Naive thymus-derived CD8-positive, alpha-beta T cell (primary cell): ENCODE measurements around the gene BSPRY. TPM values are rescaled to one million over a fixed set of nuclear protein-coding genes. Genes with fewer than 3 reads are reported as not detected.
"Not testable (repeated sequence)": the region's sequence is repeated elsewhere in the genome, so short reads cannot be mapped to it uniquely, and the experiment has no call there.

Experiments used
- ATAC-seq, 2 donors: fragments of 150-1000 bp; cut with Tn5 transposase in 1 of 2; sonication (Bioruptor Pico), chemical (Tn5 transposase) in 1 of 2; 1 replicate in 1 of 2; 2 replicates in 1 of 2; pipeline ENCODE4 v1.10.0; 2021; ENCODE audit warnings: mild to moderate bottlenecking in 2 of 2, moderate library complexity in 2 of 2
- POLR2A ChIA-PET: fragments of 350-600 bp; sonication (Branson Sonifier 250); formaldehyde crosslinking; loops from one replicate; lab custom pipeline; 2021; ENCODE audit warnings: antibody characterized with exemption; lab: Charles Lee
- DNase-seq, 10 donors: peaks; one replicate each; pipeline versions ENCODE4 v3.0.0 to v3.0.0-alpha.2; 2020 to 2022
- H3K27ac Mint-ChIP-seq, 10 donors: one replicate each; pipeline ENCODE4 v1.8.0; 2020 to 2022; ENCODE audit warnings: mild to moderate bottlenecking in 10 of 10, mixed read lengths in 10 of 10, moderate library complexity in 4 of 10, inconsistent platforms in 1 of 10
- H3K27me3 Mint-ChIP-seq, 5 donors: one replicate each; pipeline ENCODE4 v1.8.0; 2021 to 2022; ENCODE audit warnings: mixed read lengths in 5 of 5
- H3K36me3 Mint-ChIP-seq, 3 donors: one replicate each; pipeline ENCODE4 v1.8.0; 2020 to 2022; ENCODE audit warnings: mixed read lengths in 3 of 3, mild to moderate bottlenecking in 2 of 3, inconsistent platforms in 1 of 3
- H3K4me1 Mint-ChIP-seq, 4 donors: one replicate each; pipeline ENCODE4 v1.8.0; 2021 to 2022; ENCODE audit warnings: mixed read lengths in 4 of 4
- H3K4me3 Mint-ChIP-seq, 10 donors: one replicate each; pipeline ENCODE4 v1.8.0; 2020 to 2022; ENCODE audit warnings: mild to moderate bottlenecking in 10 of 10, mixed read lengths in 10 of 10, moderate library complexity in 6 of 10, inconsistent platforms in 1 of 10
- H3K9me3 Mint-ChIP-seq, 9 donors: one replicate each; pipeline ENCODE4 v1.8.0; 2020 to 2022; ENCODE audit warnings: mixed read lengths in 9 of 9, mild to moderate bottlenecking in 3 of 9, inconsistent platforms in 1 of 9, moderate library complexity in 1 of 9
- polyA plus RNA-seq, 3 donors: library from polyadenylated mRNA; unstranded; fragments of 300-500 nt; fragmentation: Illumina TruSeq; gene quantifications; one replicate each; pipeline ENCODE4 v1.2.3, GENCODE V29; 2021
- total RNA-seq, 8 experiments: library from RNA in 2 of 8; stranded (reverse) in 2 of 8; gene quantifications; one replicate each; pipeline ENCODE4 v1.2.3 and lab custom pipeline; 2021 to 2026

The BSPRY gene
- total and polyA plus RNA-seq, 5 experiments from 2014 or later, result 0.36 to 1.3 (median 0.86) TPM; not detected in 1

DNA sequence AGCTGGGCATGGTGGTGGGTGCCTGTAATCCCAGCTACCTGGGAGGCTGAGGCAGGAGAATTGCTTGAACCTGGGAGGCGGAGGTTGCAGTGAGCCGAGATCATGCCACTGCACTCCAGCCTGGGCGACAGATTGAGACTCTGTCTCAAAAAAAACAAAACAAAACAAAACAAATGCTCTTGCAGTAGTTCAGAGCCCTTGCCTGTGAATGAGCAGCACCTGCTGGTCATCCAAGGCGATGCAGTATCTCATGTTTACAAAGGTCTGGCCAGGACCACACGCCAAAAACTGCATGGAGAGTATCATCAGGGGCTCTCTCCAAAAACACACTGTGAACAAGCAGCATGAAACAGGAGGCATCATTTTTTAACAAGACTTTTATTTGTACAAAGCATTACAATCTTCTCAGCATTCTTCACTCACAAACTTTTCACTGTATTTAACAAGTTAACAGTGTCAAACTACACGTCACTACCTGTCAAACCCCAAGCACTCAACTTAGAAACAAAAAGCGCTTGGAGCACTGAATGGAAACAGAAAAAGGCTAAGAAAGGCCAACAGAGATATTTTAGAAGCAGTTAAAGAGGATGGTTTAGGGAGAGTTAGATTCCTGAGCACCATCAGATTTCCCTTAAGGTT is 57.7 kb downstream of the BSPRY start:
- not testable (repeated sequence) for H3K27me3 Mint-ChIP-seq, H3K9me3 Mint-ChIP-seq
- H3K4me1 Mint-ChIP-seq, result peaks cover 20 to 50% (median 36%) of the 10 kb centered on the region in 4 donors
- ATAC-seq (peak in 1 of 2 donors; percentile 13), DNase-seq (peak; percentile 22 to 73 (median 50))
- peaks cover 0 to 32% (median 4%) of the 10 kb centered on the region in 3 donors for H3K36me3 Mint-ChIP-seq
- H3K27ac Mint-ChIP-seq, result peak overlapping the region; percentile 51 to 95 (median 83)
- H3K4me3 Mint-ChIP-seq, result peak overlapping the region in 9 of 10 donors; percentile 38 to 94 (median 72)
- POLR2A ChIA-PET, result interaction anchor here (1.1 to 1.2 kb wide), 2 partner anchors 30 to 132 kb away, joined by 4 read pairs; partner anchors contain the start of genes CDC26 and HDHD3

- no peak for DNase-seq
- peaks cover 0 to 32% (median 4%) of the 10 kb centered on the region in 3 donors for H3K36me3 Mint-ChIP-seq
- peaks cover 20 to 44% (median 36%) of the 10 kb centered on the region in 4 donors for H3K4me1 Mint-ChIP-seq
- peaks cover 0 to 3% (median 0%) of the 10 kb centered on the region in 5 donors for H3K27me3 Mint-ChIP-seq
- POLR2A ChIA-PET, result interaction anchor here (0.7 to 2.8 kb wide), 21 partner anchors 10 to 1077 kb away, joined by 3 to 62 read pairs (median 4); partner anchors contain the start of genes ALAD, CDC26, HDHD3 and INIP
- no peaks in the 10 kb centered on the region for H3K9me3 Mint-ChIP-seq
- H3K27ac Mint-ChIP-seq, result peak overlapping the region; percentile 98 to 100 (median 99)
- H3K4me3 Mint-ChIP-seq, result peak overlapping the region; percentile 94 to 99 (median 96)
- no peak for ATAC-seq
Observed at GRCh38 chr9:113409481-113409880, 60.1 kb downstream of the BSPRY start.

DNA sequence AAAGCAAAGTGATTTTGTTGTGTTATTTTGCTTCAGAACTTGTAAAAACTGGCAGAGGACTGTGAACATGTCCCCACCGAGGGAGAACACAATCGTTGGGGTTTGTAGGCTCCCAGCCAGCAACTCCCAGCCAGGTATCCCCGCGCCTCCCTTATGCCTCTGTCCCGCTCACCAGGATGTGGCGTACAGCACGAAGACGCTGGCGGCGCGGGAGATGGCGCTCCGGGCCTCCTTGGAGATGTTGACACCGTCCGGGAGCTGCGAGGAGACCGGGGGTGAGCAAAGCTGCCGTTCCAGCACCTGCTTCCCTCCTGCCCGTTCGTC is 60.5 kb downstream of the BSPRY start:
- no peak for DNase-seq
- Mint-ChIP-seq H3K4me3 (peak overlapping the region; percentile 94 to 99 (median 96)), H3K36me3 (peaks cover 0 to 30% (median 4%) of the 10 kb centered on the region in 3 donors), H3K27me3 (peaks cover 0 to 3% (median 0%) of the 10 kb centered on the region in 5 donors), H3K4me1 (peaks cover 20 to 41% (median 36%) of the 10 kb centered on the region in 4 donors), H3K9me3 (no peaks in the 10 kb centered on the region), H3K27ac (peak overlapping the region; percentile 98 to 100 (median 99))
- ATAC-seq, result no peak
- POLR2A ChIA-PET, result interaction anchor here (0.7 to 2.8 kb wide), 25 partner anchors 10 to 1077 kb away, joined by 3 to 62 read pairs (median 4); partner anchors contain the start of genes ALAD, BSPRY, CDC26 and HDHD3

- Mint-ChIP-seq H3K4me3 (peak within 1 kb of the TSS; percentile 94 to 99 (median 96)), H3K27ac (peak within 1 kb of the TSS; percentile 98 to 100 (median 99)), H3K36me3 (peaks cover 0 to 30% (median 4%) of the 10 kb centered on the region in 3 donors), H3K27me3 (peaks cover 0 to 3% (median 0%) of the 10 kb centered on the region in 5 donors), H3K4me1 (peaks cover 20 to 39% (median 36%) of the 10 kb centered on the region in 4 donors), H3K9me3 (no peaks in the 10 kb centered on the region)
- ATAC-seq (peak; percentile 88 to 89), DNase-seq (peak; percentile 88 to 99 (median 94))
- POLR2A ChIA-PET, result interaction anchor here (0.7 to 2.8 kb wide), 27 partner anchors 10 to 1077 kb away, joined by 3 to 62 read pairs (median 4); partner anchors contain the start of genes ALAD, BSPRY, CDC26 and HDHD3
Observed at GRCh38 chr9:113410207-113410864, 61.0 kb downstream of the BSPRY start, which contains the start of the genes C9orf43 and POLE3. TSS of gene C9orf43 (plus strand) at chr9:113410747. CDS start at chr9:113413494, 2,747 bp downstream. TSS of gene POLE3 (minus strand) at chr9:113410675. CDS start at chr9:113410293, 382 bp downstream.

DNA sequence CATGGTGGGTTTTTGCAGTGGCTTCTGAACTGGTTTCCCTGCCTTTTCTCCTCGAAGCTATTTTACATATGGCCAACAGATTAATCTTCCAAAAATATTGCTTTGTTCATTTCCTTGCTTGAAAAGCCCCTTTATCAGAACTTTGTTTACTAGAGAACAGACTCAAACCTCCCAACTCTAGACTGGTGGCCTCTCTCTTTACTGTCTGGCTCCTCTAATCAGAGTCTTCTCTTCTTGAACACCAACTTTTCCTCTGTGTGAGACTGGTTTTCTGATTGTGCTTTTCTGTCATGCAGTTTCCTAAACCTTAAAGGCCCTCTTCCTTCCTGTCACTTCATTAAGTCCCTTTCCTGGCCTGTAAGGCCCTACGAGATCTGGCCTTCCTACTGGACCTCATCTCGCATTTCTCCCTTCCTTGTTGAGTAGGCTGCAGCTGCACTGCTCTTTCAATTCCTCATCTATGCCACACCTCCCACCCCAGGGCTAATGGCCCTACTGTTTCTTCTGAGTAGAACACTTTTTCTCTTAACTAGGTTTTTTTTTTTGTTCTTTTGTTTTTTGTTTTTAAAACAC is 66.9 kb downstream of the BSPRY start:
- no peak overlapping the region for H3K4me3 Mint-ChIP-seq
- H3K4me1 Mint-ChIP-seq, result peaks cover 0 to 4% (median 0%) of the 10 kb centered on the region in 4 donors

DNA sequence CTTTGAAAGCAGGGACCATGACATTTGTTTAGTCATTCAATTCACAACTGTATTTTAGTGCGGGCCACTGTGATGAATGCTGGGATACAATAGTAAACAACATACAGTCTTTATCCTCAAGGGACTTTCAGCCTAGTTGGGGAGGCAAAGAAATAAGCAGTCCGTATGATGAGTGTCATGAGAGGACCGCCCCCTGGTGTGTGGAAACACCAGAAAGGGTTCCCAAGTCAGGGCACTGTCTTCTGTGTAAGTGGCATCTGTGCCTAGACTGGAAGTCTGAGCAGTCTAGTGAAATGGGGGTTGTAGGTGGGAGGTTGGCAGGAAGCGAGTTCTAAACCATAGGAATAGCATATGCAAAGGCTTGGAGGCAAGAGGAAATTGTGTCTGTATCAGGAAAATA is 68.0 kb downstream of the BSPRY start:
- Mint-ChIP-seq H3K4me1 (no peaks in the 10 kb centered on the region), H3K9me3 (no peaks in the 10 kb centered on the region), H3K36me3 (no peaks in the 10 kb centered on the region), H3K4me3 (no peak overlapping the region), H3K27ac (no peak overlapping the region), H3K27me3 (no peaks in the 10 kb centered on the region)
- POLR2A ChIA-PET, result no interaction called here
- ATAC-seq (no peak), DNase-seq (no peak)

More for the DNA sequence above, 66.9 kb downstream of the BSPRY start:
- no peak for ATAC-seq
- POLR2A ChIA-PET, result no interaction called here
- Mint-ChIP-seq H3K27ac (no peak overlapping the region), H3K27me3 (no peaks in the 10 kb centered on the region), H3K36me3 (no peaks in the 10 kb centered on the region), H3K9me3 (no peaks in the 10 kb centered on the region)
- no peak for DNase-seq

Other genes starting within 250 kb of the BSPRY start
- gene SLC31A2, start 198.5 kb upstream of the BSPRY start, total RNA-seq, result 1 to 10 TPM; 3.9 to 4.8 TPM
- 1 to 10 TPM; 2.1 to 3.5 (median 3.0) TPM for gene SLC31A2, start 198.5 kb upstream of the BSPRY start, polyA plus RNA-seq
- gene FKBP15, start 128.3 kb upstream of the BSPRY start, total RNA-seq, result 10 to 100 TPM; 31.3 to 33.5 TPM
- 10 to 100 TPM in 1 of 3 donors, 1 to 10 TPM in 2; 7.2 to 14.4 (median 8.8) TPM for gene FKBP15, start 128.3 kb upstream of the BSPRY start, polyA plus RNA-seq
- 1 to 10 TPM; 3.7 to 4.4 TPM for gene SLC31A1, start 128.0 kb upstream of the BSPRY start, total RNA-seq
- 1 to 10 TPM; 2.0 to 4.7 (median 2.2) TPM for gene SLC31A1, start 128.0 kb upstream of the BSPRY start, polyA plus RNA-seq
- gene CDC26, start 74.0 kb upstream of the BSPRY start, total RNA-seq, result 10 to 100 TPM; 33.0 to 37.4 TPM
- 100 to 1,000 TPM; 148 to 193 (median 173) TPM for gene CDC26, start 74.0 kb upstream of the BSPRY start, polyA plus RNA-seq
- gene PRPF4, start 73.9 kb upstream of the BSPRY start, total RNA-seq, result 10 to 100 TPM; 16.6 to 17.2 TPM
- gene PRPF4, start 73.9 kb upstream of the BSPRY start, polyA plus RNA-seq, result 10 to 100 TPM; 21.7 to 24.0 (median 23.0) TPM
- gene RNF183, start 46.2 kb upstream of the BSPRY start, total RNA-seq, result under 1 TPM in 1 of 2 experiments, not detected in 1; 0.23 TPM
- gene RNF183, start 46.2 kb upstream of the BSPRY start, polyA plus RNA-seq, result not detected
- 1 to 10 TPM in 1 of 2 experiments, under 1 TPM in 1; 0.96 to 1.2 TPM for gene WDR31, start 9.3 kb upstream of the BSPRY start, total RNA-seq
- under 1 TPM; 0.21 to 0.62 (median 0.43) TPM for gene WDR31, start 9.3 kb upstream of the BSPRY start, polyA plus RNA-seq
- gene HDHD3, start 27.4 kb downstream of the BSPRY start, total RNA-seq, result 10 to 100 TPM; 26.2 to 26.5 TPM
- gene HDHD3, start 27.4 kb downstream of the BSPRY start, polyA plus RNA-seq, result 10 to 100 TPM; 24.1 to 45.2 (median 35.1) TPM
- gene ALAD, start 51.7 kb downstream of the BSPRY start, total RNA-seq, result 10 to 100 TPM; 45.7 to 47.1 TPM
- 10 to 100 TPM; 19.2 to 29.4 (median 21.2) TPM for gene ALAD, start 51.7 kb downstream of the BSPRY start, polyA plus RNA-seq
- gene POLE3, start 61.1 kb downstream of the BSPRY start, total RNA-seq, result 10 to 100 TPM; 59.5 to 64.2 TPM
- 100 to 1,000 TPM; 116 to 138 (median 125) TPM for gene POLE3, start 61.1 kb downstream of the BSPRY start, polyA plus RNA-seq
- gene C9orf43, start 61.2 kb downstream of the BSPRY start, total RNA-seq, result 1 to 10 TPM; 1.1 to 1.2 TPM
- under 1 TPM in 2 of 3 donors, not detected in 1; 0.55 to 0.81 TPM for gene C9orf43, start 61.2 kb downstream of the BSPRY start, polyA plus RNA-seq
- gene RGS3, start 114.2 kb downstream of the BSPRY start, total RNA-seq, result 10 to 100 TPM; 27.8 to 29.5 TPM
- 10 to 100 TPM; 17.9 to 33.4 (median 26.1) TPM for gene RGS3, start 114.2 kb downstream of the BSPRY start, polyA plus RNA-seq